Measurements from ENCODE around the gene BTAF1.

Gene BTAF1

DNA sequence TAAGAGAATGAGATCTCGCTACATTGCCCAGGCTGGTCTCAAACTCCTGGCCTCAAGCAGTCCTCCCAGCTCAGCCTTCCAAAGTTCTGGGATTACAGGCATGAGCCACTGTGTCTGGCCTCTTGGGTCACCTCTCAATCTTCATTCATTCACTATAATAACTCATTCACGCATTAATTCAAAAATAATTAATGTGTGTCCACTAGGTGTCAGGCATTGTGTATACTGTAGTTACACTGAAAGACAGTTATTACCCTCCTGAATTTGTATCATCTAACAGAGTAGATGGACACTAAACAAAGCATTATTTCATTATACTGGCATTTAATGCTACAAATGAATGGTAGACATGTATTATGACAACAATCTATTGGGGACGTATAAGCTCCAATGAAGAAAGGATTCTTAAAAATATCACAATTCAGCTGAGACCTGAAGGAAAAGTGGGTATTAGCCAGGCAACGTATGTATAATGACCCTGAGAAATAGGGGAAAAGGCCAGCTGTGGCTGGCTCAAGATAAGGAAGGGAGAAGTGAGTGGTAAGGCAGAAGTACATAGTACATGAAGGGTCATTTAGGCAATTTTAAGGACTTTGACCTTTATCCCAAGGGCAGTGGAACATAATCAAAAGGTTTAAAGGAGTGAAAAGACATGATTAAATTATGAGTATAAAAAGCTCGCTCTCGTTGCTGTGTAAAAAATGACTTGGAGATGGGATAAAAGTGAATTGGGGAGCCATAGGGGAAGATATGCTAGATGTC, 150.7 kb downstream of the BTAF1 start:
- TF ChIP-seq, protein P1, sequence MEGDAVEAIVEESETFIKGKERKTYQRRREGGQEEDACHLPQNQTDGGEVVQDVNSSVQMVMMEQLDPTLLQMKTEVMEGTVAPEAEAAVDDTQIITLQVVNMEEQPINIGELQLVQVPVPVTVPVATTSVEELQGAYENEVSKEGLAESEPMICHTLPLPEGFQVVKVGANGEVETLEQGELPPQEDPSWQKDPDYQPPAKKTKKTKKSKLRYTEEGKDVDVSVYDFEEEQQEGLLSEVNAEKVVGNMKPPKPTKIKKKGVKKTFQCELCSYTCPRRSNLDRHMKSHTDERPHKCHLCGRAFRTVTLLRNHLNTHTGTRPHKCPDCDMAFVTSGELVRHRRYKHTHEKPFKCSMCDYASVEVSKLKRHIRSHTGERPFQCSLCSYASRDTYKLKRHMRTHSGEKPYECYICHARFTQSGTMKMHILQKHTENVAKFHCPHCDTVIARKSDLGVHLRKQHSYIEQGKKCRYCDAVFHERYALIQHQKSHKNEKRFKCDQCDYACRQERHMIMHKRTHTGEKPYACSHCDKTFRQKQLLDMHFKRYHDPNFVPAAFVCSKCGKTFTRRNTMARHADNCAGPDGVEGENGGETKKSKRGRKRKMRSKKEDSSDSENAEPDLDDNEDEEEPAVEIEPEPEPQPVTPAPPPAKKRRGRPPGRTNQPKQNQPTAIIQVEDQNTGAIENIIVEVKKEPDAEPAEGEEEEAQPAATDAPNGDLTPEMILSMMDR (IDR thresholded peaks at IDR 0.05; ENCODE audit: insufficient read depth, low read length, missing control alignments), result no peak
- CTCF ChIA-PET, result interaction anchor here (0.8 to 3.0 kb wide), 7 partner anchors 9 to 363 kb away, joined by 3 to 20 read pairs (median 3); no protein-coding TSS in a partner anchor
- POLR2A ChIA-PET, result no interaction called here
- no peak overlapping the region for H3K4me3 ChIP-seq (ENCODE audit: low read depth, low read length)
- no peak for DNase-seq (ENCODE audit: low read depth, low spot score)

DNA sequence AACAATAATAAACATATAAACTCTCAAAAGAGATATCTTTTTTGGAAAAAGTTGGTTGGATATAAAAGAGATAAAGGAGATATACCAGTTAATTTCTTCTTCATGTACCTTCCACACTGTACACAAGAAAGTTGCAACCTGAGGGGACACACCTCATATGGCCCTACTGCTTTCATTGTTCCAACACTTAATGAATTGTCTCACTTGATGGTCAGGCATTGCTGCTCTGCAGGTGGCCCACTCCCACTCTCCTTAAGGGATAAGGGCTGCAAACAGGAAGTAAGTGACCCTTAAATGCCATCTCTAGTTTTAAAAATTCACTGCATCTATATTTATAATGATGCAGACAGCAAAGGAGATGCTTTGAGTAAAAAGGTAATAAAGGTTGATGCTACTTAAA, 152.3 kb downstream of the BTAF1 start:
- POLR2A ChIA-PET, result no interaction called here
- no peak overlapping the region for H3K4me3 ChIP-seq (ENCODE audit: low read depth, low read length)
- CTCF ChIA-PET, result interaction anchor here (3.0 kb wide), 1 partner anchor 12 kb away, joined by 20 read pairs; no protein-coding TSS in a partner anchor
- TF ChIP-seq, protein P1 (IDR thresholded peaks at IDR 0.05; ENCODE audit: insufficient read depth, low read length, missing control alignments), result no peak
- DNase-seq (ENCODE audit: low read depth, low spot score), result no peak

DNA sequence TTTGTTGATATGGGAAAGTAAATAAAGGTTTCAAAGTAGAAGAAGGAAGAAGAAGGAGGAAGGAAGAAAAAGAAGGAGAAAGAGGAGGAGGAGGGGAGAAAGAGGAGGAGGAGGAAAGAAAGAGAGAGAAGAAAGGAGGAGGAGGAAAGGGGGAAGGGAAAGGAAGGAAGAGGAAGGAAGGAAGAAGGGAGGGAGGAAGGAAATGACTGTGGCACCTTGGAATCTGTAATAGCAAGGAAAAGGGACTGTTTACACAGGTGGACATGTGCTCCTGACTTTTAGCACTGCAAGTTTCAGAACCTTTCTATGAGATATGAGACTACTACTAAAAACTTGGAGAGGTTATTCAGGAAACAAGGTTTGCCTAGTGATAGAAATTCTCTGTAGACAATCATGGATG, 153.2 kb downstream of the BTAF1 start:
- H3K4me3 ChIP-seq (ENCODE audit: low read depth, low read length), result no peak overlapping the region
- ChIA-PET CTCF (interaction anchor here (1.9 kb wide), 1 partner anchor 10 kb away, joined by 16 read pairs; no protein-coding TSS in a partner anchor), POLR2A (no interaction called here)
- TF ChIP-seq, protein P1 (IDR thresholded peaks at IDR 0.05; ENCODE audit: insufficient read depth, low read length, missing control alignments), result no peak
- no peak for DNase-seq (ENCODE audit: low read depth, low spot score)

DNA sequence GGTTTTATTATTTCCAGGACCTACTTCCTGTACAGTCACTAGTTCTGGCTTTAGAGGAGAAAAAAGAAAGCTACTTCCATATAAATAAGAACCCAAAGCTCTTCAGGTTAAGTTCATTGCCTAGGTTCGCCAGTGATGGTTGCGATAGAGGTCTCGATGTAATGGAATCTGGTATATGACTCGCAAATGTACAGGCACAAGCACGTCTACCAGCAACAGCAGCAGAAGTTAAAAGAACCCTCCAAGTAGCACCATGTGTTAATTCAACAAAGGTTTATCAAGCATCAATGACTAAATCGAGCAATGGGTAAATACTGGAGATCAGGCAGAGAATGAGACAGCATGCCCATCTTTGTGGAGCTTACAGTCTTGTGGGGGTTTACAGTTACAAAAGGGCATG, 155.4 kb downstream of the BTAF1 start:
- TF ChIP-seq, protein P1 (IDR thresholded peaks at IDR 0.05; ENCODE audit: insufficient read depth, low read length, missing control alignments), result no peak
- no peak overlapping the region for H3K4me3 ChIP-seq (ENCODE audit: low read depth, low read length)
- POLR2A ChIA-PET, result no interaction called here
- DNase-seq (ENCODE audit: low read depth, low spot score), result no peak
- CTCF ChIA-PET, result interaction anchor here (1.3 to 1.4 kb wide), 2 partner anchors 9 to 16 kb away, joined by 4 read pairs; no protein-coding TSS in a partner anchor
